Measurements from ENCODE around the gene SEMG1.

The SEMG1 gene

GRCh38 chr20:45206725-45207124, at the start of gene SEMG1:
TSS of gene SEMG1 (plus strand) at chr20:45207033. CDS start at chr20:45207054, 21 bp downstream.
- DNase-seq, result no peak

GRCh38 chr20:45157962-45158361, 48.9 kb upstream of the SEMG1 start:
- DNase-seq, result no peak

- DNase-seq, result no peak
These were observed 43.6 kb upstream of the SEMG1 start for GRCh38 chr20:45163083-45163803.

- no peak for DNase-seq
These were observed 41.9 kb upstream of the SEMG1 start for GRCh38 chr20:45164906-45165305.

GRCh38 chr20:45173522-45173921, 33.3 kb upstream of the SEMG1 start:
- DNase-seq, result no peak

- no peak for DNase-seq
These were observed 32.1 kb upstream of the SEMG1 start, which contains the start of gene PI3 for GRCh38 chr20:45174434-45175364. TSS of gene PI3 (plus strand) at chr20:45174902. CDS start at chr20:45174923, 21 bp downstream.

- no peak for DNase-seq
These were observed 30.1 kb upstream of the SEMG1 start for GRCh38 chr20:45176526-45177267.

- DNase-seq, result no peak
These were observed 27.7 kb upstream of the SEMG1 start for GRCh38 chr20:45179166-45179565.

- DNase-seq, result no peak
These were observed 25.2 kb upstream of the SEMG1 start for GRCh38 chr20:45181639-45182038.

- DNase-seq, result no peak
These were observed 23.7 kb upstream of the SEMG1 start for GRCh38 chr20:45183084-45183483.

GRCh38 chr20:45187693-45188092, 19.1 kb upstream of the SEMG1 start:
- DNase-seq, result no peak

- DNase-seq, result no peak
These were observed 17.7 kb upstream of the SEMG1 start for GRCh38 chr20:45189067-45189609.

- DNase-seq, result no peak
These were observed 17.0 kb upstream of the SEMG1 start for GRCh38 chr20:45189861-45190260.

GRCh38 chr20:45191926-45192325, 14.9 kb upstream of the SEMG1 start:
- no peak for DNase-seq

GRCh38 chr20:45193331-45193730, 13.5 kb upstream of the SEMG1 start:
- DNase-seq, result no peak

GRCh38 chr20:45209924-45210323, 3.1 kb downstream of the SEMG1 start:
- no peak for DNase-seq

GRCh38 chr20:45211569-45212474, 5.0 kb downstream of the SEMG1 start:
- no peak for DNase-seq

- DNase-seq, result no peak
These were observed 6.0 kb downstream of the SEMG1 start for GRCh38 chr20:45212836-45213235.

GRCh38 chr20:45218124-45218523, 11.3 kb downstream of the SEMG1 start:
- no peak for DNase-seq

GRCh38 chr20:45218636-45219035, 11.8 kb downstream of the SEMG1 start:
- DNase-seq, result no peak

- DNase-seq, result no peak
These were observed 14.2 kb downstream of the SEMG1 start, which contains the start of gene SEMG2 for GRCh38 chr20:45221076-45221475. TSS of gene SEMG2 (plus strand) at chr20:45221373. CDS start at chr20:45221390, 17 bp downstream.

- no peak for DNase-seq
These were observed 16.3 kb downstream of the SEMG1 start for GRCh38 chr20:45223136-45223535.

Data from GDM1 (cell line).